AG09309 (cell line): Measurements from ENCODE around the gene AK8.

Experiments used
- DNase-seq: peaks from one replicate; pipeline ENCODE4 v3.0.0-alpha.2; 2010; ENCODE audit warnings: low read depth
- H3K4me3 ChIP-seq: 2 replicates; pipeline ENCODE4 v1.5.1; 2011; ENCODE audit warnings: mild to moderate bottlenecking, low read depth, low read length, moderate library complexity; ENCODE audit not compliant: control insufficient read depth
- CTCF ChIP-seq: IDR thresholded peaks from 2 replicates; pipeline ENCODE4 v1.5.1; 2011; ENCODE audit warnings: mild to moderate bottlenecking, low read depth, low read length, inconsistent platforms; ENCODE audit not compliant: insufficient read depth, control insufficient read depth; ENCODE audit errors: missing control alignments

AK8 gene

DNA sequence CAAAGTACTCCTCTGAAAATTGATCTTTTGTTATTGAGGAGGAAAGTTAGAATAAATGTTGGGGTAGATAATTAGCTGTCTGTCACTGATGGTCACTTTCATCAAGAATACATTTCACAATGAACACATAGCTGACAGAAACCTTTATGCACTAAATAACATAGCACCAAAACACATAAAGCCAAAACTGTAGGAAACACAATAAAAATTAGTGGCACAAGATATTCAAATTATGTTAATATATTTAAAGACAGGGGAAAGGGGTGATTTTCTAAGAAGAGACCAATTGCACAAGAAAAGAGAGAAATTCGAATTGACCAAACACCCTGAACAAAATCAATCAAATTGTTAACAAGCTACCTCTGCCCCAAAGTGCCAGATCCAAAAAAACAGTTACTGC, 89.7 kb downstream of the AK8 start:
- no peak for TF ChIP-seq CTCF
- no peak overlapping the region for H3K4me3 ChIP-seq
- no peak for DNase-seq

DNA sequence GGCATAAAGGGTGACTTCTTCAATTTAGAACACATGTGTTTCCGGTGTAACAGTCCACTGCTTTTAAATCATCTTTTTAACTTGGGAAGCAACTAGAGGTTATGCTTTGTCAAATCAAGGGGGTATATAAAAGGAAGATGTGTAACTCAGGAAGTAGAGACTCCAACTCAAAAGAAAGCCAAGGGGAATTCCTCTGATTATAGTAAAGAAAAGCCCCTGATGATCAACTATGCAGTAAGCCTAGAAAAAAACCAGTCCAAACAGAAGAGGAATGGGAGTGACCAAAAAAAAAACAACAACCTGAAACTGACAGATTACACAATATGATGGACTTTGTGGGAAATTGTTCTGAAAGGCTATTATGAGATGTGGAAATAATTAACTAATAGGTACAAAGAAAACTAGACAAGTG, 90.3 kb downstream of the AK8 start:
- no peak for TF ChIP-seq CTCF
- no peak overlapping the region for H3K4me3 ChIP-seq
- no peak for DNase-seq

DNA sequence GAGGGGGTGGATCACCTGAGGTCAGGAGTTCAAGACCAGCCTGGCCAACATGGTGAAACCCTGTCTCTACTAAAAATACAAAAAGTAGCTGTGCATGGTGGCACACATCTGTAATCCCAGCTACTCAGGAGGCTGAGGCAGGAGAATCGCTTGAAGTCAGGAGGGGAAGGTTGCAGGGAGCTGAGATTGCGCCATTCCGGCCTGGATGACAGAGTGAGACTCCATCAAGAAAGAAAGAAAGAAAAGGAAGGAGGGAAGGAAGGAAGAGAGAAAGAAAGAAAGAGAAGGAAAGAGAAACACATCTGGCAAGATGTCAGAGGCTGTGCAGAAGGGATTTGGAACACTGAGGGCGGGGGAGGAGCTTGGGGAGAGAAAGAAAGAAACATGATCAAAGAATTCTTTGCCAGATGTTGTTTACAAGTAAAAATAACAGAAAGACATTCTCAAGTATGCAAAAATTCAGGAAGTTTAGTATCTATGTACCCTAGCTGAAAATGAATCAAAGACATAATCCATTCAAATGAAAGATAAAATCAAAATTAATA, 93.7 kb downstream of the AK8 start:
- no peak overlapping the region for H3K4me3 ChIP-seq
- TF ChIP-seq CTCF: no peak
- DNase-seq: no peak

GRCh38 chr9:132783006-132783405, 95.1 kb downstream of the AK8 start:
- TF ChIP-seq CTCF: no peak
- no peak overlapping the region for H3K4me3 ChIP-seq
- no peak for DNase-seq

GRCh38 chr9:132782037-132782436, 96.0 kb downstream of the AK8 start:
- TF ChIP-seq CTCF: no peak
- DNase-seq: no peak
- no peak overlapping the region for H3K4me3 ChIP-seq

DNA sequence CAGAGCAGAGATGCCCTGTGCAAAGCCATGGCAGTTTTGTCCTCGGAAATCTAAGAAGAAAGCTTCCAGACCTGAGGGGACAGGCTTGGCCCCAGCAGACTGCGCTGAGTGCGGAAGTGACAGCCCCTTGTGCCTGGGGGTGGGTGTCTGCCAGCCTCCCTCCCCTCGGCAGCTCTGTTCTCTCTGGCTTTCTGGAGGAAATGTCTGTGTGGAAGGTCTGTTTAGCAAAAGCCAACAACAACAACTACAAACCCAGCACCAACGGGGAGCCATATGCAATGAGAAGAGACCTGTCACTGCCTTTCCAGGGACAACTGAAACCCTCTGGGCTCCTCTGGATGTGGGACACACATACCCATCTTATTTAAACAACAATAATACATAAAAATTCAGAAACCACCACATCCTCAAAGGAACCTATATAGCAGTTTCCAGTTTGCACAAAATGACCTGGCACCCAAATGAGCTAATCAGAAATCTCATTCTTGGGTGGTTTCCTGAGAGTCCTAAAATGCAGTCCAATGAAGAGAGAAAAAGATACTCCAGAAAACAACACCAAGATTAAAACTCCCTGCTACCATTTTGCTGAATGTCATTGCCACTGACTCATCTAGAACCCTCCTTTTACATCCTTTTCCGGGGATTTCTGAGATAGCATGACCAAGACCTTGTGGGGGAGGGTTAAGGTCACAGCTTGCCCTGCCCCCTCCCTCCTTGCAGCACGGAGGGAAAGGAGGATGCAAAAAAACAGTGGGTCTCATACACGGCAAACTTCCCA, 97.7 kb downstream of the AK8 start:
- TF ChIP-seq CTCF: no peak
- H3K4me3 ChIP-seq: no peak overlapping the region
- DNase-seq: no peak
